Measurements from ENCODE around the gene CXCR4. TPM values are rescaled to one million over a fixed set of nuclear protein-coding genes. Genes with fewer than 3 reads are reported as not detected.

The CXCR4 gene
- total and polyA plus RNA-seq, 2 of the 4 experiments (the other 2 are of a cell fraction): not detected

DNA sequence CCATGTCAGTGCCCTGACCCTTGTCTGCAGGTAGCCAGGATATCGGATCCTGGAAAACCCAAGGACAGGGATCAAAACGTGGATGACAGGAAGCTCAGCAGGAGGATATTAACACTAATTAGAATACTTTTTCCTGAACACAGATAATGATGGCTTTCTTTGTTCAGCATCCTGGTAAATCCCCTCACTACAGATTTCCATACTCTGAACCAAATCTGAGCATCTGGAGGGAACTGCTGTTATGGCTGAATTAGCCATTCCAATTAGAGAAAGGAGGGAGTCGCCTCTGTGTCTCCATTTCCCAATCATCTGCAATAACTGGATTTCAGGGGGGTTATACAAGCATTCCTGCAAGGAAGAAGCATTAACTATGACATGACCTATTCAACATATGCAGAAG is 24.4 kb downstream of the CXCR4 start:
- no CpG with 5 or more reads among the region's 3 CpGs for WGBS, 2 experiments (ENCODE audit: extremely low coverage in 2 of 2, insufficient read length in 1 of 2)

More for the DNA sequence above, 24.4 kb downstream of the CXCR4 start:
- Histone ChIP-seq H3K4me3 (ENCODE audit: insufficient read depth, low read depth, low read length) (no peak overlapping the region), H3K4me1 (ENCODE audit: control insufficient read depth, insufficient read depth, low read length) (no peaks in the 10 kb centered on the region), H3K14ac (replicated peaks; ENCODE audit: low read depth, low read length) (no peak overlapping the region), H2AK5ac (ENCODE audit: low read depth, low read length) (no peak overlapping the region), H3K9me1 (ENCODE audit: insufficient read depth, low read length) (no peaks in the 10 kb centered on the region), H3K4ac (ENCODE audit: low read depth, low read length) (no peak overlapping the region), H2AFZ (replicated peaks; ENCODE audit: low read length, poor library complexity) (no peak overlapping the region), H4K5ac (ENCODE audit: low read depth, low read length) (no peak overlapping the region), H4K20me1 (ENCODE audit: insufficient read depth, low read length) (no peaks in the 10 kb centered on the region), H2BK15ac (ENCODE audit: low read depth, low read length) (no peak overlapping the region), H2AK9ac (replicated peaks; ENCODE audit: low read depth, low read length, poor library complexity) (no peak overlapping the region), H3K23ac (ENCODE audit: low read depth, low read length) (no peak overlapping the region), H4K91ac (ENCODE audit: insufficient read depth, low read depth, low read length) (no peak overlapping the region), H3K79me1 (ENCODE audit: low read depth in 1 of 2, low read length in 2 of 2) (no peaks in the 10 kb centered on the region), H3K36me3 (ENCODE audit: control insufficient read depth, insufficient read depth, low read length) (no peaks in the 10 kb centered on the region), H2BK5ac (ENCODE audit: low read depth, low read length, poor library complexity, severe bottlenecking) (no peak overlapping the region), H3K18ac (ENCODE audit: low read depth, low read length) (no peak overlapping the region), H3K9me3 (ENCODE audit: control insufficient read depth, insufficient read depth, low read length) (no peaks in the 10 kb centered on the region), H3K56ac (ENCODE audit: extremely low read depth, insufficient read depth, low read length) (no peak overlapping the region), H2BK20ac (ENCODE audit: low read depth, low read length) (no peak overlapping the region), H3K27ac (ENCODE audit: insufficient read depth, low read length) (no peak overlapping the region), H4K8ac (ENCODE audit: low read depth in 2 of 2, low read length in 2 of 2) (no peak overlapping the region), H3K4me2 (ENCODE audit: low read depth, low read length) (no peak overlapping the region), H3K9ac (ENCODE audit: low read depth, low read length) (no peak overlapping the region), H2BK120ac (ENCODE audit: low read depth, low read length) (no peak overlapping the region), H3K27me3 (ENCODE audit: control insufficient read depth, insufficient read depth, low read length) (peaks cover 2% of the 10 kb centered on the region)
- no peak for ATAC-seq (ENCODE audit: low read depth)
- no TSS peak for BruUV-seq (replicated peaks)
- TF ChIP-seq RFX5 (IDR thresholded peaks at IDR 0.05; ENCODE audit: low read depth, low read length) (no peak), RCOR1 (IDR thresholded peaks at IDR 0.05; ENCODE audit: insufficient replicate concordance, low read length) (no peak), CEBPB (IDR thresholded peaks at IDR 0.05; ENCODE audit: low read depth, low read length) (no peak), MAFK (IDR thresholded peaks at IDR 0.05; ENCODE audit: low read depth, low read length) (no peak), CHD1 (IDR thresholded peaks at IDR 0.05; ENCODE audit: low read depth, low read length) (no peak), RAD21 (IDR thresholded peaks at IDR 0.05; ENCODE audit: low read length) (no peak)
- TF ChIP-seq, protein P1, sequence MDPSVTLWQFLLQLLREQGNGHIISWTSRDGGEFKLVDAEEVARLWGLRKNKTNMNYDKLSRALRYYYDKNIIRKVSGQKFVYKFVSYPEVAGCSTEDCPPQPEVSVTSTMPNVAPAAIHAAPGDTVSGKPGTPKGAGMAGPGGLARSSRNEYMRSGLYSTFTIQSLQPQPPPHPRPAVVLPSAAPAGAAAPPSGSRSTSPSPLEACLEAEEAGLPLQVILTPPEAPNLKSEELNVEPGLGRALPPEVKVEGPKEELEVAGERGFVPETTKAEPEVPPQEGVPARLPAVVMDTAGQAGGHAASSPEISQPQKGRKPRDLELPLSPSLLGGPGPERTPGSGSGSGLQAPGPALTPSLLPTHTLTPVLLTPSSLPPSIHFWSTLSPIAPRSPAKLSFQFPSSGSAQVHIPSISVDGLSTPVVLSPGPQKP (IDR thresholded peaks at IDR 0.05; ENCODE audit: borderline replicate concordance, low read depth, low read length): no peak
- dilution Hi-C loops (cut with HindIII; ENCODE audit: low sequenced_read_pairs, unreplicated experiment): no loop called here
- intact Hi-C loops (cut with micrococcal nuclease): no loop called here
- no peak for DNase-seq
- POLR2A ChIA-PET (ENCODE audit: unreplicated experiment): no interaction called here
- CTCF ChIA-PET: no interaction called here
- in situ Hi-C loops (cut with MboI; ENCODE audit: low sequenced_read_pairs): no loop called here
